IPS-NIHi7 (cell line): ENCODE data around the gene GJE1.
A peak's percentile ranks its signal among the peaks of the same experiment; 100 is the strongest.
"Not testable (repeated sequence)": the region's sequence is repeated elsewhere in the genome, so short reads cannot be mapped to it uniquely, and the experiment has no call there.

Experiments used
- DNase-seq: peaks from one replicate; pipeline ENCODE4 v3.0.0; 2012; ENCODE audit warnings: mixed read lengths; ENCODE audit errors: extremely low spot score

GJE1 gene

GRCh38 chr6:142132625-142133024 is at the start of gene GJE1:
TSS of gene GJE1 (plus strand) at chr6:142132925. CDS start at chr6:142133159, 234 bp downstream.
- DNase-seq: no peak

- peak; percentile 12 for DNase-seq
Observed at GRCh38 chr6:142087950-142088857, 44.5 kb upstream of the GJE1 start.

DNA sequence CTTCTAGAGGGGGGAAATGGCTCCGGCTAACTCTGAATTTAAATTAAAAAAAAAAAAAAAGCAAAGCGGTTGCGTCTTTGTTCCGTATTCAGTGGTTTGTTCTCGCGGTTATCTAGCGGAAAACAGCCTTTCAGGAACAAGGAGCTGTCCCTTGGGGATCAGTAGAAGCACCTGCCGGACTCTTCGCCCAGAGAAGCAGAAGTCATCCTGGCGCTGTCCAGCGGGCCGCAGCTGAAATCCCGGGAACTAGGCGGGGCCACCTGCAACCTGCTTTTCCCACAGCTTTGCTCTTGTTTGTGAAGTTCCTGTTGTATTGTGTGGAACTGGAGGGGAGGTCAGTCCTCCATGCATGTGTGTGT is 43.9 kb upstream of the GJE1 start:
- peak; percentile 89 for DNase-seq

GRCh38 chr6:142104820-142105219 is 27.9 kb upstream of the GJE1 start:
- DNase-seq: not testable (repeated sequence)

DNA sequence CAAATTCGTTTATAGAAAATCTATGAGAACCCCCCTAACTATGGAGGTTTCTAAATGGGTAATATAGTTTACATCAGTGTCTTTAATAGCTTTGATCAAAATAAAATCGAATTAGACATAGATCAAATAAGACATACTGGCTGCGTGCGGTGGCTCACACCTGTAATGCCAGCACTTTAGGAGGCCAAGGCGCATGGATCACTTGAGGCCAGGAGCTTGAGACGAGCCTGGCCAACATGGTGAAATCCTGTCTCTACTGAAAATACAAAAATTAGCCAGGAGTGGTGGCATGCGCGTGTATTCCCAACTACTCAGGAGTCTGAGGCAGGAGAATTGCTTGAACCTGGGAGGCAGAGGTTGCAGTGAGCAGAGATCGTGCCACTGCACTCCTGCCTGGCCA is 21.9 kb upstream of the GJE1 start:
- not testable (repeated sequence) for DNase-seq

GRCh38 chr6:142112451-142113061 is 20.2 kb upstream of the GJE1 start:
- DNase-seq: peak; percentile 68

DNA sequence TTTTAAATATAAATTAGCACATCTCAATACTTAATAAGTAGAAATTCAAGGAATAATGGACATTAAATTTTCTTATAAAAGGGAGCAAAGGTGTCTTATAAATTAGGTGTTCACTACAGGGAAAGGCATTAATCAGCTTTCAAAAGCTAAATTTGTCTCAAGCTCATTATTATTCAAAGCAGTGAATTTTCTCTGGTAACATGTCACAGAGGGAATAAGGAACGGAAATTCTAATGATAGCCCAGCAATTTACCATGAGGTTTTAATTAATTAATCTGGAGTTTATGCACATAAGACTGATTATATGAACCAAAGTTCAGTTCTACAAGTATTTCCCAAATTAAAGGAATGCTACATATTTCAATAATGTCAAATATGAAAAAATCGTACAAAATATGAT is 15.4 kb upstream of the GJE1 start:
- no peak for DNase-seq

DNA sequence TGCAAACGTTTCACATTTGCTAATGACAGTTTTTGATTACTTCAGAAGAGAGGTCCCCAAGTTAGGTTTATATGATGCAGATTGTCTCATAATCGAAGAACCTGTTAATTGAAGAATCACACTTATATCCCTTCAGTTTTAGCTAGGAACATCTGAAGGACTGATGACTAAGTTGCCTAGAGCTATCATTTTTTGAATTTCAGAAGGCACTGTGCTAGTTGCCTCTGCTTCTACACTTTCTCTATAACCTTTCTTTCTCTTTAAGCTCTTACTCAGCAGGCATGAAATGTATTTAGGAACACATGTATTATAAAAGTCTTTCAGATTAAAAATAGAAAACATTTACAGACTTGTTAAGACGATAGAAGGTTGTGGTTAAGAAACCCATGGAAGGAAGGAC is 14.4 kb upstream of the GJE1 start:
- no peak for DNase-seq

GRCh38 chr6:142118925-142119324 is 13.8 kb upstream of the GJE1 start:
- DNase-seq: peak; percentile 8

DNA sequence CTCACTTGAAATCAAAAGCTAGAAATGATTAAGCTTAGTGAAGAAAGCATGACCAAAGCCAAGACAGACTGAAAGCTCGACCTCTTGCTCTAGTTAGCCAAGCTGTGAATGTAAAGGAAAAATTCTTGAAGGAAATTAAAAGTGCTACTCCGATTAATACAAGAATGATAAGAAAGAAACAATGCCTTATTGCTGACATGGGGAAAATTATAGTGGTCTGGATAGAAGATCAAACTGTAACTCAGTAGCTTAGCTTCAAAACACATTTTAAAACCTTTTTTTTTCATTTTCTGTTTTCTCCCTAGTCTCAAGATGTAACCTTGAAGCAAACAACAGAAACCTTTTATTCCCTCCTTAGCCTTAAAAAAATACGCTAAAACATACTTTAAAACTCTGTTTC is 11.4 kb upstream of the GJE1 start:
- DNase-seq: no peak

DNA sequence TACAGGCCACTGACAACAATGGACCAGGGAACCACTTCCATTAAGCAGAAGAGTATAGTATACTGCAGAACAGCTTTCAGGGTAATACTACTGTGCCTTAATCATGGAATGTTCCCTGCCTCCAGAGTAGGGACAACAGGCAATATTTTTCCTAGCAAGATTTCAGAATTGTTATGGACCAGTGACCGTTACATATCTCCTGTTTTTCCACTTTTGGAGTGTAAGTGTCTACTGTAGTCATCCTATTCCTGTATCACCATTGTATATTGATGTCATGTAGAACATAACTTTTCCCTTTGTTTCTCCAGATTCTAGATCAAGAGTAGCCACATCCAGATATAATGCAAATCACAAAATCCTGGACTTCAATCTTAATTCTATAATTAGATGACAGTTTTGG is 1.9 kb upstream of the GJE1 start:
- no peak for DNase-seq

DNA sequence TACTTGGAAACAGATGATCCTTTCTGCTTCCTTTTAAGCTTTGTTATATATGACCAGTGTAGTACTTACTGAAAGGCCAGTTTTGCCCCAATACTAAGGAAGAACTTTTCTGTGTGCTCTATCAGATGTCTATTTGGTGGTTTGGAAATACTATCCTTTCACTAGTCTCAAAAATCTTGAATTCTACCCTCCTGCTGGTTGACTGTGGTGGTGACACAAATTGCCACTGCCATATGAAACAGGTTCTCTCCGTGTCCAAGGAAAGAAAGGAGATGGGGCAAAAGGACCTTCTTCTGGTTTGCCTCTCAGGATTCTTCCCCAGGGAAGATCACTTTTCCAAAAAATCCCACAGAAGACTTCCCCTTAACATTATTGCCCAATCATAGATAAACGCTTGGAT is 6.2 kb downstream of the GJE1 start:
- no peak for DNase-seq

- DNase-seq: not testable (repeated sequence)
Observed at GRCh38 chr6:142141531-142141930, 8.8 kb downstream of the GJE1 start.

- DNase-seq: peak; percentile 91
Observed at GRCh38 chr6:142146828-142147662, 14.3 kb downstream of the GJE1 start, which contains the start of the genes NMBR and VTA1. TSS of gene NMBR (minus strand) at chr6:142147122. CDS start at chr6:142088658, 58,464 bp downstream. TSS of gene VTA1 (plus strand) at chr6:142147263. CDS start at chr6:142147288, 25 bp downstream.

DNA sequence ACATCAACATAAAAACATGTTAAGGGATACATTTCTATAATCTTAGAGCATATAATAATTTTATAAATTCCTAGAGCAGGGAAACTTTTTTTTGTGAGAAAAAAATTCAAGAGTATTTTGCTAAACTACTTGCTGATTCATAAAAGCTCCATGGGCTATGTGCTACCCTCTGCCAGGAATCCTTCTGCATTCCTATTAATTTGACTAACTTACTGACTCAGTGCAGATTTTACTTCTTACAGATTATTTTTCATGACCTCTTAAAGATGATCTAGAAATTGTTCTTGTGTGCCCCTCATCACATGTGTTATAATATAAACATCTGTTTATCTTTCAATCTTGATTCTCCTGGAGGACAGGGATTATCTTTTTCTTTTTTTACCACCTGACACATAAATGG is 20.0 kb downstream of the GJE1 start:
- no peak for DNase-seq

DNA sequence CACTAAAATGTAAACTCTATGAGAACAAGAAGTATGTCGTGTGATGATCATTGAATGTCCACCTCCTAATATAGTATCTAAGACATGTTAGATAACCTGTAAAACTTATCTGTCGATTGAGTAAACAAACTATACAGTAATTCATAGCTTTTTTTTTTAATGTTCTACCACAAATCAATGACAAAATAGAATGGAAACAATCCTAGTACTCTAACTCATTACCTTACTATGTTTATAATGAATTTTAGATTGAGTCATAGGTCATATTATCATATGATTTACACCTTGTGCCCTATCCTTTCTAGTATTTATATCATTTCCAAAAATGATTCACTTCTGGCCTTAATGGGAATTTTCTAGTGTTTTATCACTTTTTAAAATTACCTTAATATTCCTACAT is 20.5 kb downstream of the GJE1 start:
- no peak for DNase-seq

- no peak for DNase-seq
Observed at GRCh38 chr6:142154336-142154735, 21.6 kb downstream of the GJE1 start.

- no peak for DNase-seq
Observed at GRCh38 chr6:142155091-142155490, 22.4 kb downstream of the GJE1 start.

- DNase-seq: peak; percentile 31
Observed at GRCh38 chr6:142155895-142156757, 23.4 kb downstream of the GJE1 start.

DNA sequence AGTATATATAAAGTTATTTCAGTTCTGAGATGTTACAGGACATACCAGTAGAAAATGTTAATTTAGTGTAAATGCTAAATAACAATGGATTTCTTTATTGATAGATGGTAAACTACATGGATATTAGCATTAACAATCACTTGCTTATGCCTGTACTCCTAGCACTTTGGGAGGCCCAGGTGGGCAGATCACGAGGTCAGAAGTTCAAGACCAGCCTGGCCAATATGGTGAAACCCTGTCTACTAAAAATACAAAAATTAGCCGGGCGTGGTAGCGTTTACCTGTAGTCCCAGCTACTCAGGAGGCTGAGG is 24.0 kb downstream of the GJE1 start:
- DNase-seq: not testable (repeated sequence)

- no peak for DNase-seq
Observed at GRCh38 chr6:142162780-142163179, 30.1 kb downstream of the GJE1 start.
